Measurements from ENCODE around the gene ETNPPL.

Gene ETNPPL

DNA sequence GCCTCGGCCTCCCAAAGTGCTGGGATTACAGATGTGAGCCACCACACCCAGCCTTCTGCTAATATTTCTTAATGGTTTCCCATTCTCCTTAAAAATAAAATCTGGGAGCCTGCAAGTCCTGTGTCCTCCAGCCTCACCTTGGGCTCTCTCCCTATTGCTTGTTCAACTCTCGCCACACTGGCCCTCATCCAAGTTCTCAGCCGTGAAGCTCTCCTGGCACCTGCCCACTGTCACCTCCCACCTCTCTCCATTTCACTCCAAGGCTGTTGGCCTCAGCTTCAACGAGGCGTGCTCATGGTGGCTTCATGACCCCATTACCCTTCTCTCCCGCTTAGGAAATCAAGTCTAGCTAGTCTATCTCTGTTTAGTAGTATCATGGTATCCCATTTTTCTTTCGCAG, 9.5 kb upstream of the ETNPPL start:
- FAIRE-seq, result no peak
- TF ChIP-seq POLR2A (IDR thresholded peaks at IDR 0.05; ENCODE audit: low read depth, low read length) (no peak), TAF1 (IDR thresholded peaks at IDR 0.05; ENCODE audit: low read depth, low read length) (no peak), PAX5 (IDR thresholded peaks at IDR 0.05; ENCODE audit: insufficient read depth, low read length, severe bottlenecking) (no peak), SPI1 (IDR thresholded peaks at IDR 0.05; ENCODE audit: low read depth, low read length) (no peak), POLR2AphosphoS5 (IDR thresholded peaks at IDR 0.05; ENCODE audit: low read depth, low read length) (no peak), POU2F2 (IDR thresholded peaks at IDR 0.05; ENCODE audit: low read depth, low read length) (no peak)
- no peak for DNase-seq (ENCODE audit: insufficient read length, low spot score)

DNA sequence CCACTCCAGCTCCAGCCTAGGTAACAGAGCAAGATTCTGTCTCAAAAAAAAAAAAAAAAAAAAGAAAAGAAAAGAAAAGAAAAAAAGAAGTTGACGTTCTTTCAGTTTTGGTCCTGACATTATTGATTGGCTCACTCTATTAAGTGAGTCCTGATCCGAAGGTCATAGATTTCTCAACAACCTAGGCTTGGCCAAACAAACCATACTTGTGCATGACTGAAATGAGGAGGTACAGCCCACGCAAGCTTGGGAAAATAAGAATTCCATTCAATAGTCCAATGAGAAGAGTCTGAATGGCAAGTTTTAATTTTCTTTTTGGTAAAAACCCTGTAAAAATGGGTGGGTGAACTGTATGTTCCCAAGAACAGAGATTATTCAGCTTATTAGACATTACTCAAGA, 3.2 kb upstream of the ETNPPL start:
- FAIRE-seq (no peak), DNase-seq (ENCODE audit: insufficient read length, low spot score) (no peak)
- TF ChIP-seq PAX5 (IDR thresholded peaks at IDR 0.05; ENCODE audit: insufficient read depth, low read length, severe bottlenecking) (no peak), SPI1 (IDR thresholded peaks at IDR 0.05; ENCODE audit: low read depth, low read length) (no peak), POU2F2 (IDR thresholded peaks at IDR 0.05; ENCODE audit: low read depth, low read length) (no peak), TAF1 (IDR thresholded peaks at IDR 0.05; ENCODE audit: low read depth, low read length) (no peak), POLR2A (IDR thresholded peaks at IDR 0.05; ENCODE audit: low read depth, low read length) (no peak), POLR2AphosphoS5 (IDR thresholded peaks at IDR 0.05; ENCODE audit: low read depth, low read length) (no peak)

DNA sequence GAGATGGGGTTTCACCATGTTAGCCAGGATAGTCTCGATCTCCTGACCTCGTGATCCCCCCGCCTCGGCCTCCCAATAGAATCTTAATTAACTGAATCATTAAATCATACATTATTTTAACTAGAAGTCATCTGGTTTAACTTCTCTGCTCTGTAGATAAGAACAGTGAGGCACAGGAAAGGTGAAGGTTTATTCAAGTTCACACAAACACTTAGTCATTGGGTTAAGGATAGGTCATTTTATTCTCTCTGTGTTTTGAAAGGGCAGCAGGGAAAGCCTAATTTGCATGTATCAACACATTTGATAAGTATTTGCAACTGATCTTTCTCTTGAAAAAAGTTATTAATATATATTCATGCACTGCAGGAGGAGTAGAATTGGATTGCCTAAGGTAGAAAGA, 1.1 kb upstream of the ETNPPL start:
- DNase-seq (ENCODE audit: insufficient read length, low spot score) (no peak), FAIRE-seq (no peak)
- TF ChIP-seq PAX5 (IDR thresholded peaks at IDR 0.05; ENCODE audit: insufficient read depth, low read length, severe bottlenecking) (no peak), POLR2AphosphoS5 (IDR thresholded peaks at IDR 0.05; ENCODE audit: low read depth, low read length) (no peak), TAF1 (IDR thresholded peaks at IDR 0.05; ENCODE audit: low read depth, low read length) (no peak), POLR2A (IDR thresholded peaks at IDR 0.05; ENCODE audit: low read depth, low read length) (no peak), POU2F2 (IDR thresholded peaks at IDR 0.05; ENCODE audit: low read depth, low read length) (no peak), SPI1 (IDR thresholded peaks at IDR 0.05; ENCODE audit: low read depth, low read length) (no peak)

DNA sequence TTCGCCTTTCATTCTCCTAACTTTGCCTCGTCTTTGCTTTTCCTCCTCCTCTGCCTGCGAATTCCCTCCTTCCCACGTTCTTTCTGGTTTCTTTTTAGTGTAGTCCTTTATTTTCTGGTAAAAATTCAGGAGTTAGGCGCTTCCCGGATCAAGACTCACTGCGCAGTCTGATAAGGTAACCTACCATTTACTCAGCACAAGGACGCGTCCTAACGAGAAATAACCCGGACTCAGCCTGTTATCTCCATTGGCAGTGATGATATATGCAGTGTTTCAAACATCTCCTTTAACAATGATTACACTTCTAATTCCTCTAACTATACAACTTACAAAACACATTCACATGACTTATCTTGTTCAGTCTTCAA, 357 bp upstream of the ETNPPL start:
- TF ChIP-seq TAF1 (IDR thresholded peaks at IDR 0.05; ENCODE audit: low read depth, low read length) (no peak), POU2F2 (IDR thresholded peaks at IDR 0.05; ENCODE audit: low read depth, low read length) (no peak), SPI1 (IDR thresholded peaks at IDR 0.05; ENCODE audit: low read depth, low read length) (no peak), PAX5 (IDR thresholded peaks at IDR 0.05; ENCODE audit: insufficient read depth, low read length, severe bottlenecking) (no peak), POLR2A (IDR thresholded peaks at IDR 0.05; ENCODE audit: low read depth, low read length) (no peak), POLR2AphosphoS5 (IDR thresholded peaks at IDR 0.05; ENCODE audit: low read depth, low read length) (no peak)
- FAIRE-seq (no peak), DNase-seq (ENCODE audit: insufficient read length, low spot score) (no peak)

DNA sequence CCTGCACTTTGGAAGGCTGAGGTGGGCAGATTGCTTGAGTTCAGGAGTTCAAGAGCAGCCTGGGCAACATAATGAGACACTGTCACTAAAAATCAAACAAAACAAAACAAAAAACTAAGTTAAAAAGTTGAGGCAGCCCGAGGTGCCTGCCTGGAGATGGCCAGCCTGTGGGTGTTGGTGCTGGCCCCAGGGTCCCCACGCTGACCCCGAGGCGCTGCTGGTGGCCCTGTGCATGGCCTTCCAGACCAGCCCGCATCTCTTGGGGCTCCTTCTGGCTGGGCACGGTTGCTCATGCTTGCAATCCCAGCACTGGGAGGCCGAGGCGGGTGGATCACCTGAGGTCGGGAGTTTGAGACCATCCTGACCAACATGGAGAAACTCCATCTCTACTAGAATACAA, 4.4 kb downstream of the ETNPPL start:
- no peak for TF ChIP-seq PAX5 (IDR thresholded peaks at IDR 0.05; ENCODE audit: insufficient read depth, low read length, severe bottlenecking)
- no peak for TF ChIP-seq POLR2A (IDR thresholded peaks at IDR 0.05; ENCODE audit: low read depth, low read length)
- no peak for TF ChIP-seq SPI1 (IDR thresholded peaks at IDR 0.05; ENCODE audit: low read depth, low read length)
- no peak for TF ChIP-seq POU2F2 (IDR thresholded peaks at IDR 0.05; ENCODE audit: low read depth, low read length)
- TF ChIP-seq POLR2AphosphoS5 (IDR thresholded peaks at IDR 0.05; ENCODE audit: low read depth, low read length), result no peak
- TF ChIP-seq TAF1 (IDR thresholded peaks at IDR 0.05; ENCODE audit: low read depth, low read length), result no peak
- FAIRE-seq (no peak), DNase-seq (ENCODE audit: insufficient read length, low spot score) (no peak)

DNA sequence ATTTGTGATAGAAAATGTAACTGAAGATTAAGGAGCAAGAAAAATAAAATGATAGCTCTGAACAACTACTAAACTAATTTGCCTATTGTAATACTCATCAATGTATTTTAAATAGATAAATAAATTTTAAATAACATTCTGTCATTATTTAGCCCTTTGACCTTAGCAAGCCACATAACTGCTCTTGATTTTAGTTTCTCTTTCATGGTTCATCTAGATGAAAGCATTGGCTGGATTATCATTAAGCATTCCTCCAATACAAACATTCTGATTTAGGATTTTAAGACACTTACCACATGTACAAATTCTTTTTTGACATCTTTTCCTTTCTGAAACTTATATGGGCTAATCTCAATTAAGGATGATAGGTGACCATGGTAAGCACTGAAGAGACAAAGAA, 8.5 kb downstream of the ETNPPL start:
- FAIRE-seq, result no peak

DNA sequence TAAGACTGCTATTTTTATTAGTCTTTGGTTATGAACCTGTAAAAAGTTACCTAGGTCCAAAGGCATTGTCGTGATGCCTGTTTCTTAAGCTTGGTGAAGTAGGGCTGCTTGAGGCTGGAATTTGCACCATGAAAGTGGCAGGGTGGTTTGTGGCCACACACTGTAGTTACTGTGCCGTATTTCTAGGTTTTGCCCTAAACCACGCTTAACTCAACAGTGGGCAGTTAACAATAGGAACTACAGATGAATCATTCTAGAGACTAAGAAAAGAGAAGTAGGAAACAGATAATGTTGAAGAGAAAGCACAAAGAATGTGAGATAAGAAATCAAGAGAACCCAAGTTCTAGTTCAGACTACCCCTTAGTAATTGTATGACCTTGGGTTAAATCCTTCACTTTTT, 11.5 kb downstream of the ETNPPL start:
- no peak for TF ChIP-seq TAF1 (IDR thresholded peaks at IDR 0.05; ENCODE audit: low read depth, low read length)
- peak; percentile 17; the same call in 1 of the 2 replicates for TF ChIP-seq SPI1 (IDR thresholded peaks at IDR 0.05; ENCODE audit: low read depth, low read length)
- no peak for DNase-seq (ENCODE audit: insufficient read length, low spot score)
- no peak for FAIRE-seq

More for the DNA sequence above, 8.5 kb downstream of the ETNPPL start:
- TF ChIP-seq POLR2A (IDR thresholded peaks at IDR 0.05; ENCODE audit: low read depth, low read length) (no peak), TAF1 (IDR thresholded peaks at IDR 0.05; ENCODE audit: low read depth, low read length) (no peak), POLR2AphosphoS5 (IDR thresholded peaks at IDR 0.05; ENCODE audit: low read depth, low read length) (no peak), PAX5 (IDR thresholded peaks at IDR 0.05; ENCODE audit: insufficient read depth, low read length, severe bottlenecking) (no peak)
- no peak for DNase-seq (ENCODE audit: insufficient read length, low spot score)

DNA sequence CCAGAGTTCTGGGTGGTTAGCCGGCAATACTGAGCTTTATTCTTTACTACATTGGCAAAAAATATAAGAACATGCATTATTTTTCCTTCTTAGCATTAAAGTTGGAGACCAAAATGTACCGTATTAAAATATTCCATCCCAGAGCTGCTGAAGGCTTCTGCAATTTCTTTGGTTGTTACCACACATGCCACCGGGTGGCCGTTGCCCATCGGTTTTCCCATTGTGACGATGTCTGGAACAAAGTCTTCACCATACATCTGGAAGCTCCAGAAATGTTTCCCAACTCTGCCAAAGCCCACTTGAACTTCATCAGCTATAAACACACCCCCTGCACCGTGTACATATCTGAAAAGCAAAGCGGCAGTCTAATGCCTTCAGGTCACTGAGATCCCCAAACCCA, 13.7 kb downstream of the ETNPPL start:
- TF ChIP-seq PAX5 (IDR thresholded peaks at IDR 0.05; ENCODE audit: insufficient read depth, low read length, severe bottlenecking) (no peak), POU2F2 (IDR thresholded peaks at IDR 0.05; ENCODE audit: low read depth, low read length) (no peak), POLR2AphosphoS5 (IDR thresholded peaks at IDR 0.05; ENCODE audit: low read depth, low read length) (no peak), TAF1 (IDR thresholded peaks at IDR 0.05; ENCODE audit: low read depth, low read length) (no peak), POLR2A (IDR thresholded peaks at IDR 0.05; ENCODE audit: low read depth, low read length) (no peak), SPI1 (IDR thresholded peaks at IDR 0.05; ENCODE audit: low read depth, low read length) (no peak)
- FAIRE-seq (no peak), DNase-seq (ENCODE audit: insufficient read length, low spot score) (no peak)

DNA sequence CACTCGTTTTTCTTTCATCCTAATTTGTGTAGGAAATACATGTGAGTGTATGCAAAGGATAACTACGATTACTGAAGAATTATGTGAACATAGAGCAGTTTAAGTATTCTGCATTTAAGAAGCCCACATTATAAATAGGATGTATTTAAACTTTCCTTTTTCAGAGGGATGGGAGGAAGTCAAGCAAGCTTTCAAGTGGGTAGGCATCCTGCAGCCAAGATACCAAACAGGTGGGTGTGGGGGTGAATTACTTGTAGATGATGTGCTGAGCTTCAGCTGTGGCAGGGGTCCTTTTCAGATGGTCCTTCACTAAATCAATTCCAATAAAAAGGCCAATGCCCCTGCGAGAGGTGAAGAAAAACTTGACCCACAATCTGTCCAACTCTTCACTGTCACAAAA, 16.3 kb downstream of the ETNPPL start:
- FAIRE-seq (no peak), DNase-seq (ENCODE audit: insufficient read length, low spot score) (no peak)
- no peak for TF ChIP-seq PAX5 (IDR thresholded peaks at IDR 0.05; ENCODE audit: insufficient read depth, low read length, severe bottlenecking)
- TF ChIP-seq POLR2A (IDR thresholded peaks at IDR 0.05; ENCODE audit: low read depth, low read length), result no peak
- TF ChIP-seq POU2F2 (IDR thresholded peaks at IDR 0.05; ENCODE audit: low read depth, low read length), result no peak
- TF ChIP-seq POLR2AphosphoS5 (IDR thresholded peaks at IDR 0.05; ENCODE audit: low read depth, low read length), result no peak
- no peak for TF ChIP-seq SPI1 (IDR thresholded peaks at IDR 0.05; ENCODE audit: low read depth, low read length)
- TF ChIP-seq TAF1 (IDR thresholded peaks at IDR 0.05; ENCODE audit: low read depth, low read length), result no peak

DNA sequence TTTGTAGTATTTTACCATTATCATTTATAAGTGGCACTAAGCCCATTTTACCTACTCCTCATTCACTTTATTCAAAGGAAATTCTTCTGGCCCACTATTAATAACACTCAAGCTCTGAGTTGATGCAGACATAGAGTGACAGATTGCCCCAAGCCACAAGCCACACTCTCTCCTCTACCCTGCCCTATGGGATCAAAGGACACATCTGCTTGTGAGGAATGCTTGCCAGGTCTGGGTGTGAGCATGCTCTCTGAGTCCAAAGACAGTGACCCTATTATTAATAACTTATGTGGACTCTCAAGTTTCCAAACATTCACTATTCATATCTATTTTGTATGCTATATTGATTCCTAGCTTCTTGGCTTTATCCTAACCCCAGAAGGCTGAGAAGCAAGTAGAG, 18.5 kb downstream of the ETNPPL start:
- DNase-seq (ENCODE audit: insufficient read length, low spot score), result no peak
- no peak for TF ChIP-seq POLR2AphosphoS5 (IDR thresholded peaks at IDR 0.05; ENCODE audit: low read depth, low read length)
- no peak for TF ChIP-seq POLR2A (IDR thresholded peaks at IDR 0.05; ENCODE audit: low read depth, low read length)
- TF ChIP-seq SPI1 (IDR thresholded peaks at IDR 0.05; ENCODE audit: low read depth, low read length), result no peak
- no peak for TF ChIP-seq POU2F2 (IDR thresholded peaks at IDR 0.05; ENCODE audit: low read depth, low read length)
- TF ChIP-seq TAF1 (IDR thresholded peaks at IDR 0.05; ENCODE audit: low read depth, low read length), result no peak
- no peak for TF ChIP-seq PAX5 (IDR thresholded peaks at IDR 0.05; ENCODE audit: insufficient read depth, low read length, severe bottlenecking)
- no peak for FAIRE-seq
